ENCODE results near the gene AKT1S1. TPM values are rescaled to one million over a fixed set of nuclear protein-coding genes. Genes with fewer than 3 reads are reported as not detected.

Gene AKT1S1
- total RNA-seq, 1 donor from 2014 or later = 59.7 TPM

Small RNA genes lying within 50 kb of the gene (microRNA-seq; reads per million reads assigned to microRNA genes)
- gene MIR4749 (ENCODE audit: unreplicated experiment) (6.0 reads per million, percentile 5 among the genes with 10 or more reads in this experiment), gene MIR4750 (ENCODE audit: unreplicated experiment) (not detected), gene MIR6800 (ENCODE audit: unreplicated experiment) (not detected)

Other genes starting within 250 kb of the AKT1S1 start
- 67.4 and 67.7 TPM in 2 replicates for gene RRAS, start 237.2 kb downstream of the AKT1S1 start, total RNA-seq
- gene SCAF1, start 235.1 kb downstream of the AKT1S1 start, total RNA-seq = 74.9 and 81.9 TPM in 2 replicates
- gene IRF3, start 211.5 kb downstream of the AKT1S1 start, total RNA-seq = 80.9 and 88.9 TPM in 2 replicates
- gene BCL2L12, start 211.4 kb downstream of the AKT1S1 start, total RNA-seq = 23.6 and 29.3 TPM in 2 replicates
- gene PRMT1, start 200.1 kb downstream of the AKT1S1 start, total RNA-seq = 121 and 126 TPM in 2 replicates
- 0.73 and 1.5 TPM in 2 replicates for gene ADM5, start 187.8 kb downstream of the AKT1S1 start, total RNA-seq
- gene CPT1C, start 186.2 kb downstream of the AKT1S1 start, total RNA-seq = 44.2 and 48.8 TPM in 2 replicates
- not detected in 2 replicates for gene TSKS, start 114.0 kb downstream of the AKT1S1 start, total RNA-seq
- gene AP2A1, start 110.4 kb downstream of the AKT1S1 start, total RNA-seq = 130 and 133 TPM in 2 replicates
- 19.9 and 24.4 TPM in 2 replicates for gene FUZ, start 64.1 kb downstream of the AKT1S1 start, total RNA-seq
- 56.1 and 58.1 TPM in 2 replicates for gene MED25, start 59.1 kb downstream of the AKT1S1 start, total RNA-seq
- 266 and 295 TPM in 2 replicates for gene PTOV1, start 26.2 kb downstream of the AKT1S1 start, total RNA-seq
- gene PNKP, start 9.8 kb downstream of the AKT1S1 start, total RNA-seq = 68.3 and 76.4 TPM in 2 replicates
- 69.2 and 71.9 TPM in 2 replicates for gene TBC1D17, start 347 bp upstream of the AKT1S1 start, total RNA-seq
- 0.55 TPM in 1 of 2 replicates, not detected in the other for gene IL4I1, start 19.5 kb upstream of the AKT1S1 start, total RNA-seq
- gene ATF5, start 51.9 kb upstream of the AKT1S1 start, total RNA-seq = 20.1 and 22.0 TPM in 2 replicates
- gene NUP62, start 52.1 kb upstream of the AKT1S1 start, total RNA-seq = 57.7 and 65.1 TPM in 2 replicates
- not detected in 2 replicates for gene SIGLEC11, start 83.8 kb upstream of the AKT1S1 start, total RNA-seq
- gene VRK3, start 148.0 kb upstream of the AKT1S1 start, total RNA-seq = 31.5 and 35.8 TPM in 2 replicates
- 9.8 and 10.4 TPM in 2 replicates for gene ZNF473, start 148.7 kb upstream of the AKT1S1 start, total RNA-seq